ENCODE results near the gene NXN. TPM values are rescaled to one million over a fixed set of nuclear protein-coding genes. Genes with fewer than 3 reads are reported as not detected.
A peak's percentile ranks its signal among the peaks of the same experiment; 100 is the strongest.

Gene NXN
- total RNA-seq: 16.7 TPM

GRCh38 chr17:979539-980405 is at the start of gene NXN:
Gene NXN, minus strand, starts transcription at chr17:979776.
- peak; percentile 80 for DNase-seq

DNA sequence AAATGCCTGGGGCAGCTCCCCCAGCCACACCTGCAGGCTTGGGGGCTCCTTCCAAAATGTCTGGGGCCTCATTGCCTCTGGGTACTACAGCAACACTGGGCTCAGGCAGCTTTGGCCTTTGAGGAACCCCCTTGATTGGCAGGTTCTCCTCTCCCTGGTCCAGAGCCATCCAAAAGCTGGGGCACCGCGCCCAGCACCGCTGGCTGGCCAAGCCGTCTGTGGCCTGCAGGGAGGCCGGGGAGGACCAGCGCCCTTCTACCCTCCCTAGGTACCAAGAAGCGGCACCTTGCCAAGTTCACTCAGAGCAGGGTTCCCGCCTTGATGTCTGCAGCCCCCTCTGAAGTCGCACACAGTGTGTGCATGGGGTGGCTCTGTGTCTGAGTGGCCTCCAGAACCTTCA is 47.5 kb upstream of the NXN start:
- no peak for DNase-seq

GRCh38 chr17:1026599-1026975 is 47.0 kb upstream of the NXN start:
- no peak for DNase-seq

GRCh38 chr17:1025733-1026598 is 46.4 kb upstream of the NXN start:
- DNase-seq: no peak

DNA sequence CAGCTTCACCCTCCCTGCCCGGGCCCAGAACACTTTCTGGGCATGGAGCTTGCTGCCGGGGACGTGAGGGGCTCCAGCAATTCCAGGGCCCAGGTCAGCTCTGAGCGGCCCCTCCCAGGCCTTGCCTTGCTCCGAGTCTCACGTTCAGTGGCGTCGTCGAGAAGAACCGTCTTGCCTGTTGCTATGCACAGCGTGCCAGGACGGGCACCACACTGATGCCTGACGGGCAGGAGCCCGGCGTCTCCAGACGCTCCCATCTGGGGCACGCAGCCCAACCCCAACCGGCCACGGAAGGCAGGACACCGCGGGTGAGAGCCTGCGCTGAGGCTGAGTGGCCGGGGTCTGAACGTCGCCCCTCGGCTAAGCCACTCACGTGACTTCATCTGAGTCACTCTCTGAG is 44.5 kb upstream of the NXN start:
- no peak for DNase-seq

DNA sequence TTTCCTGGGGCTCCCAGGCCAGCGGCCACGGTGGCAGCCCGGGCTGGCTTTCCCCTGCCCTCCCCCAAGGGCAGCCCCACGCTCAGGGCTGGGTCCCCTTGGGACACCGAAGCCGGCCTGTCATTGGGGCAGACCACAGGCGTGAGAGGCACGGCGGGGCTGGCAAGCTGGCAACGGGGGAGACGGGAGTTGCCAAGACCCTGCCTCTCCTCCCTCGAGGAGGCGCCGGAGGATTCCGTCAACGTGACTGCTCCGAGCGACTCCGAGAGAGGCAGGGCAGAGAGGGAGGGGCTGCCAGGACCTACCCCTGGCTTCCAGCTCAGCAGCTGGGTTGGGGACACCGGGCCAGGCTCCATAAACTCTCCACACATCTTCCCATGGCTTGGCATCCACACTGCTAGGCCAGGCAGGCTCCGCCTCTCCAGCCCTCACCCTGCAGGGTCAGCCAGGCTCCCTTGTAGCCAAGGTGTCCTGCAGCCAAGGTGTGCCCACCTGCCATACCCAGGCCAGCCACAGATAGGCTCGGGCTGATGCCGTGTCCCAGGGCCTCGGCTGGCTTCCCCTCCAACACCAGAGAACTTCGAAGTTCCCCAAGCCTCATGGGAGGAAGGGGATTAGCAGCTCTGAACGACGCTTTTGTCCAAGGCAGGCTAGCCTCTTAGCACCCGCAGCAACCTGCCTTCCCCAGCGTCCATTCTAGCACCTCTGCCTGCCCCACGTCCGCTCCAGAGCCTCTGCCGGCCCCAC is 42.9 kb upstream of the NXN start:
- DNase-seq: no peak

DNA sequence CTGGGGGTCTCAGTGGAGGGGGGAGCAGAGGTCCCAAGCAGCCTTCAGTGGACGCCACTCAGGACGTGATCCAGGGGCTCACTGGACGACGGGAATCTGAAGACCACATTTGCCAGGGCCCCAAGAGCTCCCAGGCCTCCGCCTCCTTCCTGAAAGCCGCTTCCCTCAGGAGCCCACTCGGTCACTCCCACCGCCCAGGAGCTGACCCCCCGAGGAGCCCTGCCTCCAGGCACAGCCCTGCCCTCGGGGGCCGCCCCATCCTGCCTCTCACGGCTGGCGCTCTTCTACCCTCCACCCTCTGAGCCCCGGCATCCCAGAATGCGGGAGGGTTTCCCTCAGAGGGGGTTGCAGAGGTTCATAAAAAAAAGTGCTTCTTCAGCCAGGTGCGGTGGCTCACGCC is 41.6 kb upstream of the NXN start:
- DNase-seq: no peak

- DNase-seq: no peak
Observed at GRCh38 chr17:1019451-1019850, 39.9 kb upstream of the NXN start.

GRCh38 chr17:1018547-1018946 is 39.0 kb upstream of the NXN start:
- DNase-seq: no peak

GRCh38 chr17:1013729-1014090 is 34.1 kb upstream of the NXN start:
- DNase-seq: no peak

DNA sequence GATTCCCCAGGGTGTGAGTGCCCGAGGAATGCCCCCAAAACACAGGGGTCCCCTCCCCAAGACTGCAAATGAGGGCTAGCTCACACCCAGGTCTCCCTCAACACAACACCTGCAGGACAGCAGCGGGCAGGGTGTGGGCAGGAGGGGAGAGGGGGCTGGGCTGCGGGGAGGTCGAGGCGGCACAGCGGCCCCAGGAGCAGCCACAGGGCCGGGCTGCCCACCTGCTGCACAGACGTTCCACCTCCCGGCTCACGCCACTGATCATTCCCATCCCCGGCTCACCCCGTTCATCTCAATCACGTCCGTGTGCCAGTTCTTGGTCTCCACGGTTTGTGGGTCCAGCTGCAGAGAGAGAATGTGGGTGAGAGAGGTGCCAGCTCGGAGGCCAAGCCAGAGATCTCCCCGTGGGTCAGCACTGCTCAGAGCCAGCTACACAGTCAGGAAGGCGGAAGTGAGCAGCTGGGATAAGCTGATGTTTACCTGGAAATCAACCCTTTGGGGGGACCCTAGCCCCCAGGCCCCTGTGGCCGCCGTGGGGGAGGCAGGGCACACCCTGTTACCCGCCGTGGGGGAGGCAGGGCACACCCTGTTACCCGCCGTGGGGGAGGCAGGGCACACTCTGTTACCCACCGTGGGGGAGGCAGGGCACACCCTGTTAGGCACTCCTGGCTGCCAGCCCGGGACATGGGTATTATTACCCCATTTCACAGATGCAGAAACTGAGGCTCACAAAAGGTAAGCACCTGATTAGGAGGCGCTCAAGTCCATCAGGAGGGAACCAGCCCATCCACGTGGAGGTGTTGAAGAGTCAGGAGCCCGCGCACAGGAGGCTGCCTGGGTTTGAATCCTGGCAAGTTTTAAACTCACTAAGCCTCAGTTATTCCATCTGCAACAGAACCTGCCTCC is 33.5 kb upstream of the NXN start:
- DNase-seq: no peak

GRCh38 chr17:1011760-1012735 is 32.5 kb upstream of the NXN start:
- DNase-seq: no peak

- no peak for DNase-seq
Observed at GRCh38 chr17:1011138-1011537, 31.6 kb upstream of the NXN start.

GRCh38 chr17:1010586-1010985 is 31.0 kb upstream of the NXN start:
- no peak for DNase-seq

DNA sequence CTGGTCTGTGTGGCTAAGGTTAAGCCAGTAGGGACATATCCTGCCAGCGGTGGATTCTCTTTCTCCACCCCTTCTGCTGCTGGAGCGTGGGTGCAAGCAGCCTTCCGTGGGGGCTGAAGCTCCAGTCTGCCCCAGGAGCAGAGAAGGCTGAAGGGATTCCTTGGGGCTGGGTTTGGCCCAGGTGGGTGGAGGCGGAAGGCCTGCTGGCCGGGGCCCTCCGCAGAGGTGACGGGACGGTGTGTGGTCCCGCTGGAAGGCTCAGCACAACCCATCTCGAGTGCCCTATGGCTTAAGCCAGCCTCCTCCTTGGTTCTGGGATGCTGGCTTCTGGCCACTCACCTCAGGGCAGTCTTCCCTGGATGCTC is 30.5 kb upstream of the NXN start:
- DNase-seq: no peak

DNA sequence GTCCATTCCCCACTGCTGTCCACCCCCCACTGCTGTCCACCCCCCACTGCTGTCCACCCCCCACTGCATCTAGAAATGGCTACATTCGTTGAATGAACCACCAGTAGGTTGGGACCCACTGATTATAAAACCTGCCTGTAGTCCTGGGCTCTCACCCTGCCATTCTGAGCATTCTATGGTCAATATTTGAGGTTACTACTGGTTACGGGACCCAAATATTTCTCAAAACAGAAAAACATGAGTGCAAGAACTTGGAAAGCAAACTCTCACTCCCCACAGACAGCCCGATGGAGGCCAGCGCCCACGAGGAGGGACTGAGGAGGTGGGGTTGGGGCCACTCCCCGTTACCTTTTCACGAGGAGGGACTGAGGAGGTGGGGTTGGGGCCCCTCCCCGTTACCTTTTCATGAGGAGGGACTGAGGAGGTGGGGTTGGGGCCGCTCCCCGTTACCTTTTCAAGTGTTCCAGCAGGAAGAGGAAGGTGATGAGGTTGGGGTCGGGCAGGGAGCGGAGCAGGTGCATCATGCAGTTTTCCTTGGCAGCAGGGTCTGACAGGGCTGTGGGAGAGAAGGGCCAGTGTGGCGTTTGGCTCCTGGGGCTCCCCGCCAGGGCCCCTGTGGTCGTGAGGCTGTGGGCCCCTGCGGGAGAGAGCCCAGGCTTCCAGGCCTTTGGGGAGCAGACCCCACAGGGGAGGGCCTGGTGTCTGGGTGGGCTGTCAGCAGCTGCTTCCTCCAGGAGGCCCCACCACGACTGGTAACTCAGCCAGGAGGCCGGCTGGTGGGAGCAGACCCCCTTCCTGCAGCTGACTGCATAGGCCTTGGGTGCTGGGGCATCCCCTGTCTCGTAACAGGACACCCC is 29.9 kb upstream of the NXN start:
- no peak for DNase-seq

GRCh38 chr17:1008008-1008761 is 28.6 kb upstream of the NXN start:
- DNase-seq: no peak

DNA sequence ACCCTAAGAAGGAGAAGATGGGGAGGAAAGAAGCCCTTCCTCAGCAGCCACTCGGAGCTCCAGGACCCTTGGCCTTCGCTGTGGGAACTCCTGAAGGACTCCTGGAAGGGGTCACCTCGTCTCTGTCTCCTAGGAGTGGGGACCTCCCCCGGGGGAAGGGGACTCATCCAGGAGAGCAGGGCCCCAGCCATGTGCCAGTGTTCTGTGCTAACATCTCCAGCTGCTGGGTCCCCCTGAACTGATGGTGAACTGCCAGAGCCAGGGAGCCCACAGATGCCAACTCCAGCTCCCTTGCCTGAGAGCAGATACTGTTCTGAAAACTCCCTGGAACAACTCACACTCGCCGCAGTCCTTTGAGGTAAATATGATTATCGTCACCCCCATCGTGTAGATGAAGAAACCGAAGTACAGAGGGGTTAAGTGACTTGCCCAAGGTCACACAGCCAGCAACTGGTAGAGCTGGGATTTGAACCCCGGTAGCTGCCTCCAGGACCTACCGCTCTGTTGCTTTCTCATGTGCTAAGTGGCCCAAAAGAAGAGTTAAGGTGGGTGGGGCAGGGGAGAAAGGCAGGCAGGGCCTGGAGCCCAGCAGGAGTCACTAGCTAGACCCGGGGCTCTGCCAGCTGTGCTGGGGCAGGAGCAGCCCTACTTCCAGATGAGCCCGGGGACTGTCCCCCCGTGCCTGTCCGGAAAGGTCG is 27.9 kb upstream of the NXN start:
- DNase-seq: no peak
